ENCODE measurements around the gene ZCCHC17.

GRCh38 chr1:31407029-31407626, 110.3 kb downstream of the ZCCHC17 start:
- no peak for TF ChIP-seq POLR2A (IDR thresholded peaks at IDR 0.05; ENCODE audit: low read depth, low read length)
- TF ChIP-seq EZH2 (IDR thresholded peaks at IDR 0.05; ENCODE audit: borderline replicate concordance, low read depth, low read length, severe bottlenecking), result no peak
- no peak for TF ChIP-seq POLR2AphosphoS5 (IDR thresholded peaks at IDR 0.05; ENCODE audit: insufficient read depth, low read depth, low read length)
- TF ChIP-seq JUN (IDR thresholded peaks at IDR 0.05; ENCODE audit: borderline replicate concordance, insufficient read depth, insufficient read length, low read depth), result no peak
- TF ChIP-seq, protein P1, sequence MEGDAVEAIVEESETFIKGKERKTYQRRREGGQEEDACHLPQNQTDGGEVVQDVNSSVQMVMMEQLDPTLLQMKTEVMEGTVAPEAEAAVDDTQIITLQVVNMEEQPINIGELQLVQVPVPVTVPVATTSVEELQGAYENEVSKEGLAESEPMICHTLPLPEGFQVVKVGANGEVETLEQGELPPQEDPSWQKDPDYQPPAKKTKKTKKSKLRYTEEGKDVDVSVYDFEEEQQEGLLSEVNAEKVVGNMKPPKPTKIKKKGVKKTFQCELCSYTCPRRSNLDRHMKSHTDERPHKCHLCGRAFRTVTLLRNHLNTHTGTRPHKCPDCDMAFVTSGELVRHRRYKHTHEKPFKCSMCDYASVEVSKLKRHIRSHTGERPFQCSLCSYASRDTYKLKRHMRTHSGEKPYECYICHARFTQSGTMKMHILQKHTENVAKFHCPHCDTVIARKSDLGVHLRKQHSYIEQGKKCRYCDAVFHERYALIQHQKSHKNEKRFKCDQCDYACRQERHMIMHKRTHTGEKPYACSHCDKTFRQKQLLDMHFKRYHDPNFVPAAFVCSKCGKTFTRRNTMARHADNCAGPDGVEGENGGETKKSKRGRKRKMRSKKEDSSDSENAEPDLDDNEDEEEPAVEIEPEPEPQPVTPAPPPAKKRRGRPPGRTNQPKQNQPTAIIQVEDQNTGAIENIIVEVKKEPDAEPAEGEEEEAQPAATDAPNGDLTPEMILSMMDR (IDR thresholded peaks at IDR 0.05; ENCODE audit: extremely low read depth in 1 of 2, insufficient read depth in 1 of 2, low read depth in 1 of 2, low read length in 2 of 2), result no peak
- TF ChIP-seq MAX (IDR thresholded peaks at IDR 0.05; ENCODE audit: insufficient read depth, insufficient read length), result no peak
- TF ChIP-seq FOS (IDR thresholded peaks at IDR 0.05; ENCODE audit: borderline replicate concordance, insufficient read depth, low read length), result no peak

All from endothelial cell of umbilical vein (primary cell).